SK-N-MC (cell line): Measurements from ENCODE around the gene POFUT1.

ENCODE experiments used
- DNase-seq: peaks from one replicate; pipeline ENCODE4 v3.0.0-alpha.2; 2011; ENCODE audit warnings: low read depth, low spot score
- H3K27ac ChIP-seq: fragments of 200-600 bp; sonication (generic); 2 replicates; pipeline ENCODE4 v1.5.1; 2016; ENCODE audit warnings: mixed run types
- H3K36me3 ChIP-seq: fragments of 200-600 bp; sonication (generic); 2 replicates; pipeline ENCODE4 v1.6.1; 2017; ENCODE audit warnings: antibody characterized with exemption, low read length, mixed read lengths; ENCODE audit not compliant: insufficient read depth
- H3K4me3 ChIP-seq: fragments of 200-600 bp; sonication (generic); 2 replicates; pipeline ENCODE4 v1.5.1; 2016
- H3K9ac ChIP-seq: fragments of 200-600 bp; sonication (generic); 2 replicates; pipeline ENCODE4 v1.8.0; 2017; ENCODE audit warnings: mixed run types, mixed read lengths; ENCODE audit not compliant: insufficient read length
- H3K9me3 ChIP-seq: fragments of 200-600 bp; sonication (generic); 2 replicates; pipeline ENCODE4 v1.6.1; 2017; ENCODE audit warnings: low read depth, mild to moderate bottlenecking, antibody characterized with exemption, low read length, moderate library complexity, mixed read lengths
- EZH2 ChIP-seq: fragments of 200-600 bp; sonication (generic); IDR thresholded peaks from one replicate; pipeline ENCODE4 v1.6.1; 2017; ENCODE audit warnings: antibody characterized with exemption
- FOXP2 ChIP-seq: optimal IDR thresholded peaks from 2 replicates; pipeline ENCODE3; 2011; ENCODE audit warnings: mild to moderate bottlenecking, moderate library complexity; ENCODE audit not compliant: insufficient read depth; ENCODE audit errors: extremely low read length, control extremely low read depth
- POLR2AphosphoS5 ChIP-seq: IDR thresholded peaks from 2 replicates; pipeline ENCODE4 v1.6.1; 2012; ENCODE audit warnings: mild to moderate bottlenecking, low read depth, low read length, borderline replicate concordance

The POFUT1 gene

GRCh38 chr20:32218156-32218900 is 10.6 kb downstream of the POFUT1 start:
- Histone ChIP-seq H3K36me3 (peaks cover 84% of the 10 kb centered on the region), H3K9ac (no peak overlapping the region), H3K27ac (peak overlapping the region; percentile 40; the same call in 1 of the 2 replicates), H3K4me3 (no peak overlapping the region), H3K9me3 (no peaks in the 10 kb centered on the region)
- TF ChIP-seq FOXP2 (no peak), EZH2 (no peak), POLR2AphosphoS5 (no peak)
- DNase-seq: no peak

GRCh38 chr20:32224463-32224862 is 16.8 kb downstream of the POFUT1 start:
- no peak for DNase-seq
- H3K9me3 ChIP-seq: no peaks in the 10 kb centered on the region
- no peak for TF ChIP-seq EZH2
- no peak for TF ChIP-seq FOXP2
- no peak for TF ChIP-seq POLR2AphosphoS5
- peaks cover 44% of the 10 kb centered on the region for H3K36me3 ChIP-seq
- H3K4me3 ChIP-seq: no peak overlapping the region
- H3K27ac ChIP-seq: no peak overlapping the region
- H3K9ac ChIP-seq: no peak overlapping the region

DNA sequence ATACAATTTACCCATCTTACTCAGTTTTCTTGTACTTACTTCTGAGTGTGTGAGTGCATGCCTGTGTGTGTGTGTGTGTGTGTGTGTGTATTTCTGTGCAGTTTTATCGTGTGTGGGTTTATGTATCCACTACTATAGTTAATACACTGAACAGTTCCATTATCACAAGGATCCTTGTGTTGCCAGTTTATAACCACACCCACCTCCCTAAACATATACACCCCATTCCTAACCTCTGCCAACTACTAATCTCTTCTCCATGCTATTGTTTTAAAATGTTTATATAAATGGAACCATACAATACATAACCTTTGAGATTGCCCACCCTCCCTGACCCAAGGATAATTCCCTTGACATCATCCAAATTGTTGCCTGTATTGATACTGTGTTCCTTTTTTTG is 18.7 kb downstream of the POFUT1 start:
- Histone ChIP-seq H3K9ac (no peak overlapping the region), H3K36me3 (peaks cover 43% of the 10 kb centered on the region), H3K27ac (peak overlapping the region; percentile 80; the same call in 1 of the 2 replicates), H3K4me3 (no peak overlapping the region), H3K9me3 (no peaks in the 10 kb centered on the region)
- DNase-seq: no peak
- TF ChIP-seq EZH2: no peak
- no peak for TF ChIP-seq POLR2AphosphoS5
- no peak for TF ChIP-seq FOXP2

GRCh38 chr20:32227306-32227705 is 19.6 kb downstream of the POFUT1 start:
- no peak overlapping the region for H3K4me3 ChIP-seq
- no peak for DNase-seq
- H3K9ac ChIP-seq: peak overlapping the region; percentile 43
- H3K27ac ChIP-seq: peak overlapping the region; percentile 80
- no peaks in the 10 kb centered on the region for H3K9me3 ChIP-seq
- no peak for TF ChIP-seq FOXP2
- H3K36me3 ChIP-seq: peaks cover 40% of the 10 kb centered on the region

GRCh38 chr20:32227744-32228688 is 20.3 kb downstream of the POFUT1 start:
- peak; percentile 12 for DNase-seq
- Histone ChIP-seq H3K4me3 (no peak overlapping the region), H3K27ac (peak overlapping the region; percentile 80), H3K9me3 (no peaks in the 10 kb centered on the region), H3K9ac (peak overlapping the region; percentile 43), H3K36me3 (peaks cover 40% of the 10 kb centered on the region)
- TF ChIP-seq EZH2: no peak
- TF ChIP-seq POLR2AphosphoS5: no peak
- no peak for TF ChIP-seq FOXP2

GRCh38 chr20:32229251-32229747 is 21.6 kb downstream of the POFUT1 start:
- no peak for DNase-seq
- peak overlapping the region; percentile 77 for H3K27ac ChIP-seq
- H3K9me3 ChIP-seq: no peaks in the 10 kb centered on the region
- H3K9ac ChIP-seq: no peak overlapping the region
- no peak overlapping the region for H3K4me3 ChIP-seq
- peaks cover 43% of the 10 kb centered on the region for H3K36me3 ChIP-seq
- TF ChIP-seq POLR2AphosphoS5 (no peak), FOXP2 (no peak), EZH2 (no peak)

- TF ChIP-seq FOXP2 (no peak), POLR2AphosphoS5 (no peak), EZH2 (no peak)
- Histone ChIP-seq H3K36me3 (peaks cover 54% of the 10 kb centered on the region), H3K9me3 (no peaks in the 10 kb centered on the region), H3K4me3 (no peak overlapping the region), H3K27ac (peak overlapping the region; percentile 88), H3K9ac (no peak overlapping the region)
- no peak for DNase-seq
Measured at GRCh38 chr20:32230707-32231106, 23.0 kb downstream of the POFUT1 start.

DNA sequence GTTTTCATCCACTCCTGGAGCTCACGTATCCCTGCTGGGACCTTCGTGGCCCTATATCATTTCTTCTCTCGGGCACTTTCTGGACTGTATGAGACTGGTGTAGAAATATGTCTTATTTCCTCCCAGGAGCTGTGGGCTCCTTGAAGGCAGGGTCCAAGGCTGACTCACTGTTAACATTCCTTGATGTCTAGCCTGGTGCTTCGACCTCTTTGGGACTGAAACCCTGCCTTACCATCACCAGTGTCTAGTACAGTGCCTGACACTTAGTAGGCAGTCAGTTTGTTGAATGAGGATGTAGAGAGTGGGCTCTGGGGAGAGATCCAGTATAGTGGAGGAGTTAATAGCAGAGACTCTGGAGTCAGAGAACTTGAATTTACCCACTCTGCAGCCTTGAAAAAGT is 23.6 kb downstream of the POFUT1 start:
- no peak overlapping the region for H3K9ac ChIP-seq
- no peaks in the 10 kb centered on the region for H3K9me3 ChIP-seq
- peaks cover 57% of the 10 kb centered on the region for H3K36me3 ChIP-seq
- DNase-seq: no peak
- TF ChIP-seq FOXP2 (no peak), POLR2AphosphoS5 (no peak), EZH2 (no peak)
- H3K27ac ChIP-seq: peak overlapping the region; percentile 88
- no peak overlapping the region for H3K4me3 ChIP-seq
